Caco-2 (cell line): ENCODE measurements around the gene ABCC9. TPM values are rescaled to one million over a fixed set of nuclear protein-coding genes. Genes with fewer than 3 reads are reported as not detected.

ENCODE experiments used
- Bru-seq: library from RNA; stranded (reverse); fragments of 400-500 nt; gene quantifications from one replicate; lab custom pipeline; 2021; lab: Mats Ljungman, UMichigan
- BruChase-seq, 2 experiments: library from RNA; stranded (reverse); fragments of 400-500 nt; gene quantifications; one replicate each; lab custom pipeline; 2021; lab: Mats Ljungman, UMichigan
- BruUV-seq: library from RNA; stranded (reverse); fragments of 400-500 nt; replicated peaks from 2 replicates; lab custom pipeline; 2021; lab: Mats Ljungman, UMichigan
- CTCF ChIA-PET: fragments of 300-600 bp; sonication (Branson Sonifier 250); formaldehyde crosslinking; loops from one replicate; lab custom pipeline; 2022; ENCODE audit warnings: antibody characterized with exemption; lab: Charles Lee
- POLR2A ChIA-PET: fragments of 300-600 bp; sonication (Branson Sonifier 250); formaldehyde crosslinking; loops from one replicate; lab custom pipeline; 2022; ENCODE audit warnings: antibody characterized with exemption; lab: Charles Lee
- DNase-seq, 2 experiments: peaks; one replicate each; pipeline versions ENCODE4 v3.0.0 to v3.0.0-alpha.2; 2020 to 2022
- H3K27me3 ChIP-seq: replicated peaks from 2 replicates; pipeline ENCODE4 v1.6.0; 2011; ENCODE audit warnings: low read length; ENCODE audit not compliant: control insufficient read depth, insufficient read depth
- H3K36me3 ChIP-seq: 2 replicates; pipeline ENCODE4 v1.5.1; 2011; ENCODE audit warnings: low read length; ENCODE audit not compliant: control insufficient read depth, insufficient read depth
- H3K4me1 ChIP-seq: fragments of 250-450 bp; sonication (Bioruptor Pico); 2 replicates; pipeline ENCODE4 v1.5.1; 2020; ENCODE audit warnings: mild to moderate bottlenecking
- H3K4me3 ChIP-seq: 2 replicates; pipeline ENCODE4 v1.5.1; 2011; ENCODE audit warnings: low read depth, mild to moderate bottlenecking, control low read depth, low read length
- H3K9me3 ChIP-seq: fragments of 250-450 bp; sonication (Bioruptor Pico); 2 replicates; pipeline ENCODE4 v1.5.1; 2020; ENCODE audit warnings: mild to moderate bottlenecking, moderate library complexity
- H3K27ac Mint-ChIP-seq: one replicate; pipeline ENCODE4 v1.8.0; 2022; ENCODE audit warnings: mixed read lengths; ENCODE audit not compliant: unreplicated experiment
- H3K27me3 Mint-ChIP-seq: one replicate; pipeline ENCODE4 v1.8.0; 2022; ENCODE audit warnings: mixed read lengths; ENCODE audit not compliant: insufficient read depth, unreplicated experiment
- H3K36me3 Mint-ChIP-seq: one replicate; pipeline ENCODE4 v1.8.0; 2022; ENCODE audit warnings: mild to moderate bottlenecking, mixed read lengths; ENCODE audit not compliant: insufficient read depth, unreplicated experiment
- H3K4me1 Mint-ChIP-seq: one replicate; pipeline ENCODE4 v1.8.0; 2022; ENCODE audit warnings: low read depth, mixed read lengths; ENCODE audit not compliant: unreplicated experiment
- H3K4me3 Mint-ChIP-seq: one replicate; pipeline ENCODE4 v1.8.0; 2022; ENCODE audit warnings: mild to moderate bottlenecking, moderate library complexity, mixed read lengths; ENCODE audit not compliant: unreplicated experiment
- H3K9me3 Mint-ChIP-seq: one replicate; pipeline ENCODE4 v1.8.0; 2022; ENCODE audit warnings: mixed read lengths; ENCODE audit not compliant: unreplicated experiment
- CTCF ChIP-seq, 2 experiments: fragments of 200-600 bp in 1 of 2; IDR thresholded peaks; 1 replicate in 1 of 2; 2 replicates in 1 of 2; pipeline versions ENCODE4 v1.5.1 to v1.8.0; 2011 to 2022; ENCODE audit warnings: antibody characterized with exemption in 1 of 2, control low read depth in 1 of 2, inconsistent platforms in 1 of 2, low read depth in 1 of 2, low read length in 1 of 2, mild to moderate bottlenecking in 1 of 2, moderate library complexity in 1 of 2; ENCODE audit not compliant: insufficient read depth in 1 of 2, severe bottlenecking in 1 of 2, unreplicated experiment in 1 of 2
- intact Hi-C: fragments of 100-400 bp; cut with micrococcal nuclease; formaldehyde crosslinking; loops from one replicate; pipeline ENCODE4 v1.10.0; 2022; ENCODE audit not compliant: unreplicated experiment
- long read RNA-seq: library from polyadenylated mRNA; stranded (forward); transcript quantifications from one replicate; pipeline ENCODE4 v2.0.0, GENCODE V29; 2022
- total RNA-seq: library from RNA; stranded (reverse); gene quantifications from 2 replicates; pipeline ENCODE4 v1.2.3, GENCODE V29; 2022

Gene ABCC9
- 123 and 130 TPM in 2 replicates for total RNA-seq
- Bru-seq, nascent RNA: percentile 88 among the genes with signal in this experiment
- percentile 82 among the genes with signal in this experiment for BruChase-seq, experiment 1, labeled RNA remaining after a 2-hour chase
- percentile 85 among the genes with signal in this experiment for BruChase-seq, experiment 2, labeled RNA remaining after a 6-hour chase
- long read RNA-seq, transcript ABCC9-204 (6 exons, 2,672 nt): major isoform, 8 of 99 reads
- long read RNA-seq, partial matches to known transcripts: 37 of 99 reads
- long read RNA-seq, other reads (novel, unspliced or antisense): 52 of 99 reads

- BruUV-seq: TSS peak; percentile 42
- peak within 1 kb of the TSS; percentile 56 for H3K4me3 ChIP-seq
- H3K27ac Mint-ChIP-seq: peak within 1 kb of the TSS; percentile 95
Observed at GRCh38 chr12:21940549-21941505, at the start of gene ABCC9. TSS of gene ABCC9 (minus strand) at chr12:21941426. CDS start at chr12:21936674, 4,752 bp downstream.

GRCh38 chr12:21989819-21990412 is 48.7 kb upstream of the ABCC9 start:
- Mint-ChIP-seq H3K4me3 (no peak overlapping the region), H3K27ac (no peak overlapping the region), H3K4me1 (peaks cover 35% of the 10 kb centered on the region), H3K27me3 (no peaks in the 10 kb centered on the region), H3K9me3 (peaks cover 7% of the 10 kb centered on the region), H3K36me3 (no peaks in the 10 kb centered on the region)
- no peaks in the 10 kb centered on the region for H3K36me3 ChIP-seq
- CTCF ChIA-PET: interaction anchor here (0.5 to 4.0 kb wide), 26 partner anchors 8 to 453 kb away, joined by 3 to 109 read pairs (median 5); partner anchors contain the start of genes ABCC9, CMAS, KCNJ8 and LDHB
- H3K4me1 ChIP-seq: peaks cover 24% of the 10 kb centered on the region
- no TSS peak for BruUV-seq
- POLR2A ChIA-PET: interaction anchor here (1.0 kb wide), 1 partner anchor 49 kb away, joined by 4 read pairs; the partner anchor contains the start of gene ABCC9
- peak in 1 of 2 experiments; percentile 46 for DNase-seq
- H3K4me3 ChIP-seq: no peak overlapping the region
- no peaks in the 10 kb centered on the region for H3K27me3 ChIP-seq
- no peaks in the 10 kb centered on the region for H3K9me3 ChIP-seq
- intact Hi-C loops: loop anchor here (1.0 to 5.0 kb wide), 5 partner anchors 48 to 383 kb away; no protein-coding TSS in a partner anchor
- TF ChIP-seq CTCF (IDR thresholded peaks at IDR 0.05; ENCODE audit: insufficient read depth in 1 of 2, low read depth in 1 of 2, low read length in 1 of 2, severe bottlenecking in 1 of 2, unreplicated experiment in 1 of 2): peak; percentile 83 to 85

More at GRCh38 chr12:21940549-21941505, at the start of gene ABCC9:
- Histone ChIP-seq H3K27me3 (no peaks in the 10 kb centered on the region), H3K4me1 (no peaks in the 10 kb centered on the region), H3K36me3 (no peaks in the 10 kb centered on the region), H3K9me3 (no peaks in the 10 kb centered on the region)
- peak within 1 kb of the TSS; percentile 94 for H3K4me3 Mint-ChIP-seq
- peak; percentile 77 to 83 for DNase-seq
- peaks cover 11% of the 10 kb centered on the region for H3K9me3 Mint-ChIP-seq
- CTCF ChIA-PET: interaction anchor here (0.9 to 1.3 kb wide), 5 partner anchors 18 to 243 kb away, joined by 4 to 10 read pairs (median 5); no protein-coding TSS in a partner anchor
- peak in 1 of 2 experiments; percentile 15 for TF ChIP-seq CTCF (IDR thresholded peaks at IDR 0.05; ENCODE audit: insufficient read depth in 1 of 2, low read depth in 1 of 2, low read length in 1 of 2, severe bottlenecking in 1 of 2, unreplicated experiment in 1 of 2)
- peaks cover 43% of the 10 kb centered on the region for H3K36me3 Mint-ChIP-seq
- H3K27me3 Mint-ChIP-seq: no peaks in the 10 kb centered on the region
- POLR2A ChIA-PET: interaction anchor here (0.5 to 2.7 kb wide), 7 partner anchors 10 to 231 kb away, joined by 3 to 18 read pairs (median 3); partner anchors contain the start of gene KCNJ8
- peaks cover 17% of the 10 kb centered on the region for H3K4me1 Mint-ChIP-seq
- intact Hi-C loops: loop anchor here (5.0 kb wide), 3 partner anchors 54 to 434 kb away; partner anchors contain the start of gene CMAS
